Spinal cord (tissue), 10 donors: ENCODE measurements around the gene SLC47A1. TPM values are rescaled to one million over a fixed set of nuclear protein-coding genes. Genes with fewer than 3 reads are reported as not detected.
"Not testable (repeated sequence)": the region's sequence is repeated elsewhere in the genome, so short reads cannot be mapped to it uniquely, and the experiment has no call there.

Experiments
- DNase-seq, 6 donors: peaks; one replicate each; pipeline versions ENCODE4 v3.0.0 to v3.0.0-alpha.2; 2013 to 2015; ENCODE audit warnings: low spot score in 6 of 6, low read depth in 4 of 6
- H3K27ac ChIP-seq: one replicate; pipeline ENCODE4 v1.5.1; 2013; ENCODE audit warnings: low read depth, low read length, control low read depth
- H3K27me3 ChIP-seq: one replicate; pipeline ENCODE4 v1.6.1; 2013; ENCODE audit warnings: low read length; ENCODE audit not compliant: control insufficient read depth, insufficient read depth
- H3K36me3 ChIP-seq: one replicate; pipeline ENCODE4 v1.6.1; 2013; ENCODE audit warnings: low read length; ENCODE audit not compliant: control insufficient read depth, insufficient read depth
- H3K4me1 ChIP-seq: one replicate; pipeline ENCODE4 v1.6.1; 2013; ENCODE audit warnings: low read length; ENCODE audit not compliant: control insufficient read depth, insufficient read depth
- H3K4me3 ChIP-seq: one replicate; pipeline ENCODE4 v1.5.1; 2013; ENCODE audit warnings: low read depth, low read length, control low read depth
- H3K9me3 ChIP-seq: one replicate; pipeline ENCODE4 v1.6.1; 2013; ENCODE audit warnings: low read length; ENCODE audit not compliant: control insufficient read depth, insufficient read depth
- WGBS: methylation state at CpG from one replicate; pipeline ENCODE4 v1.1.5; 2013; ENCODE audit warnings: missing lambda C conversion rate; ENCODE audit not compliant: insufficient coverage; 5-methylcytosine and 5-hydroxymethylcytosine counted together
- polyA plus RNA-seq, 2 donors: library from polyadenylated mRNA; unstranded; fragments of 120-200 nt; gene quantifications; one replicate each; pipeline ENCODE4 v1.2.1, GENCODE V29; 2013; ENCODE audit not compliant: insufficient read length in 2 of 2
- total RNA-seq, 2 donors: library from RNA; depleted of rRNA in 1 of 2; stranded (reverse); fragments of 120-200 nt in 1 of 2; fragments of >200 nt in 1 of 2; gene quantifications; one replicate each; pipeline versions ENCODE4 v1.2.3 to v1.2.4, GENCODE V29; 2013 to 2014
- donor health status: healthy.

SLC47A1 gene
- total and polyA plus RNA-seq, 4 donors = 3.2 to 202 (median 44.7) TPM

DNA sequence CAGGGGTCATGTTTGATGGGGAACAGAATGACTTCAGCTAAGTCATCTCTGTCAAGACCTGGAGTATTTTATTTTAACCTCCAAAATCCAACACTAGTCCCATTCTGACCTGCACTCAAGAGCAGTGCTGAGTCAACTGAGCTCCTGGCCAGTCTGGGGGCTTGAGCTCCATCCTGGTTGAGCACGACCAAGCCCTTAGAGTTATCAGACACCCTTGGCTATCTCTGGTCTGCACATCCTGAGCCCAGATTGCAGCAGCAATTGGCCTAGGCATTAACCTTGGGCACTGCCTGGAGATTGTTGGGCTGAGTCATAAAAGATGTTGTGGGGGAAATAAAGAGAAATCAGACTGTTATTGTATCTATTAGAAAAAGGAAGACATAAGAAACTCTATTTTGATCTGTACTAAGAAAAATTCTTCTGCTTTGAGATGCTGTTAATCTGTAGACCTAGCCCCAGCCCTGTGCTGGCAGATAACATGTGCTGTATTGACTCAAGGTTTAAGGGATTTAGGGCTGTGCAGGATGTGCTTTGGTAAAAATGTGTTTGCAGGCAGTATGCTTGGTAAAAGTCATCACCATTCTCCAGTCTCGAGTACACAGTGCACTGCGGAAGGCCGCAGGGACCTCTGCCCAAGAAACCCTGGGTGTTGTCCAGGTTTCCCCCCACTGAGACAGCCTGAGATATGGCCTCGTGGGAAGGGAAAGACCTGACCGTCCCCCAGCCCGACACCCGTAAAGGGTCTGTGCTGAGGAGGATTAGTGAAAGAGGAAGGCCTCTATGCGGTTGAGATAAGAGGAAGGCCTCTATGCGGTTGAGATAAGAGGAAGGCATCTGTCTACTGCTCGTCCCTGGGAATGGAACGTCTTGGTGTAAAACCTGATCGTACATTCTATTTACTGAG is 14.0 kb upstream of the SLC47A1 start:
- not testable (repeated sequence) for H3K27me3 ChIP-seq, DNase-seq, H3K27ac ChIP-seq, H3K9me3 ChIP-seq, H3K4me3 ChIP-seq, H3K4me1 ChIP-seq, H3K36me3 ChIP-seq
- 71% methylated on average over 13 of the region's 13 CpGs for WGBS

DNA sequence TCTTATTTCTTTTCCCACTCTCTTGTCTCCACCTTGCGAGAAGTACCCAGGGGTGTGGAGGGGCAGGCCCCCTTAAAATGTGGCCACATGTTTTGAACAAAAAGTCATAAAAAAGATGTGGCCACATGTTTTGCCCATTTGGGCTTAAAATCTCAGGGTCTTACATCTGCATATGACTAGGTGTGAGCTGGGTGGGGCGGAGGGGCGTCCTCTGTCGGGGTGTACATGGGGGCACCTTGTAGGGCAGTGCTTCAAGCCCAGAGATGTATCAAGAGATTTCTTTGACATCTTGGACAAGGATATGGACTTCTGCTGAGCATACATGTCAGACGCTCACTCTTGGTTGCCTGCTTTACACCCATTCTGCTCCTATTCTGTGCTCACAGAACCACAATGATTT is 13.0 kb upstream of the SLC47A1 start:
- Histone ChIP-seq H3K27me3 (no peaks in the 10 kb centered on the region), H3K9me3 (no peaks in the 10 kb centered on the region), H3K36me3 (no peaks in the 10 kb centered on the region), H3K27ac (no peak overlapping the region), H3K4me3 (no peak overlapping the region), H3K4me1 (no peaks in the 10 kb centered on the region)
- 93% methylated on average over 5 of the region's 5 CpGs for WGBS
- DNase-seq = no peak

DNA sequence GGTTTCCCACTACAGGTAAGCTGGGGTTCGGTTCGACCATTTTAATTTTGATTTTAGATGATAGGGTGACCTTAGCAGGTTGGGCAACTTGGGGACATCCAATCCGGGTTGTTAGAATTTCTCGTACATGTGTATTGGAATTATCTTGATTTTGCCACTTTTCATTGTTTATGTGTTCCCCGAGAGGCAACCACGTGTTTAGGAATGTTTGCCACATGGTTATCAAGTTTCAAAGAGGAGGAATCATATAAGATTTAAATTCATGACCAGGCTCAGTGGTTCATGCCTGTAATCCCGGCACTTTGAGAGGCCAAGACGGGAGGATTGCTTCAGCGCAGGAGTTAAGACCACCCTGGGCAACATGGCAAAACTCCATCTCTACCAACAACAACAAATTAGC is 10.0 kb upstream of the SLC47A1 start:
- no peak overlapping the region for H3K4me3 ChIP-seq
- DNase-seq = no peak
- H3K9me3 ChIP-seq = no peaks in the 10 kb centered on the region
- no peaks in the 10 kb centered on the region for H3K4me1 ChIP-seq
- H3K27me3 ChIP-seq = no peaks in the 10 kb centered on the region
- no peak overlapping the region for H3K27ac ChIP-seq
- WGBS = 100% methylated on average over 3 of the region's 9 CpGs
- H3K36me3 ChIP-seq = no peaks in the 10 kb centered on the region

DNA sequence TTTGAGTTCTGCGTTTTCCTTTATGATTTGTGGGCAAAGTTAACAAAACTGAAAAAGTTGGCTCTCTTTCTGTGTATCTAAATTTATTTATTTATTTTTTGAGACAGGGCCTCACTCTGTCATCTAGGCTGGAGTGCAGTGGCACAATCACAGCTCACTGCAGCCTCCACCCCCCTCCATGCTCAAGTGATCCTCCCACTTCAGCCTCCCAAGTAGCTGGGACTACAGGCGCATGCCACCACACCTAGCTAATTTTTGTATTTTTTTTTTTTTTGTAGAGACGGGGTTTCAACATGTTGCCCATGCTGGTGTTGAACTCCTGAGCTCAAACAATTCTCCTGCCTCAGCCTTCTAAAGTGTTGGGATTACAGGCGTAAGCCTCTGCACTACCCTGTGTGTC is 6.7 kb upstream of the SLC47A1 start:
- not testable (repeated sequence) for H3K4me1 ChIP-seq, H3K36me3 ChIP-seq, H3K4me3 ChIP-seq, DNase-seq, H3K27me3 ChIP-seq, H3K9me3 ChIP-seq, H3K27ac ChIP-seq
- 100% methylated on average over 1 of the region's 4 CpGs for WGBS

DNA sequence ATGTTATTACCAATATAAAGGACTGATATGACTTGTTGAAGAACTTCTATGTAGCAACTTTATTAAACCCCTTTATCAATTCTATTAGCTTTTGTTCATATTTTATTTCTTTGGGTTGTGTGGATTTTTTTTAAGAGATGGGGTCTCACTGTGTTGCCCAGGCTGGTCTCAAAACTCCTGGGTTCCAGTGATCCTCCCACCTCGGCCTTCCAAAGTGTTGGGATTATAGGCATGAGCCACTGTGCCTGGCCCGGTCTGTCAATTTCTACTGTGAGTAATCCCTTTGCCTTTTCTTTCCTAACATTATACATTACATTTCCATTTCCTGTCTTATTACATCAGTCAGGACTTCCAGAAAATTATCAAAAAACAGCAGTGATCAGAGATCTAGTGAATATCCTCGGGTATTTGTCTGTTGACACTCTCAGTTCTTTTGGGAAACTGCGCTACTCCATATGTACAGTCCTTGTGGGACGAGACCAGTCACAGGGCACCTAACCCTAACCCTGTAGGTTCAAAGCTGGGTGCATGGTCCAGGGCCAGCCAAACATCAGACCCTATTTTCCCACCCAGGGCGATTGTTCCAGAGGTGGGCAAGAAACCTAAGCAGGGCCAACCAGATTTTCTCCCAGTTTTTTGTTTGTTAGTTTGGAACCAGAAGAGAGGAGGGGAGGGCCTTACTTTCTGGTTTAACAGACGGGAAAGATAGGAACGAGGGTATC is 1.7 kb upstream of the SLC47A1 start:
- 95% methylated on average over 7 of the region's 8 CpGs for WGBS
- Histone ChIP-seq H3K4me3 (no peak overlapping the region), H3K27ac (no peak overlapping the region), H3K36me3 (no peaks in the 10 kb centered on the region), H3K9me3 (no peaks in the 10 kb centered on the region), H3K27me3 (peaks cover 26% of the 10 kb centered on the region), H3K4me1 (peaks cover 15% of the 10 kb centered on the region)
- no peak for DNase-seq

DNA sequence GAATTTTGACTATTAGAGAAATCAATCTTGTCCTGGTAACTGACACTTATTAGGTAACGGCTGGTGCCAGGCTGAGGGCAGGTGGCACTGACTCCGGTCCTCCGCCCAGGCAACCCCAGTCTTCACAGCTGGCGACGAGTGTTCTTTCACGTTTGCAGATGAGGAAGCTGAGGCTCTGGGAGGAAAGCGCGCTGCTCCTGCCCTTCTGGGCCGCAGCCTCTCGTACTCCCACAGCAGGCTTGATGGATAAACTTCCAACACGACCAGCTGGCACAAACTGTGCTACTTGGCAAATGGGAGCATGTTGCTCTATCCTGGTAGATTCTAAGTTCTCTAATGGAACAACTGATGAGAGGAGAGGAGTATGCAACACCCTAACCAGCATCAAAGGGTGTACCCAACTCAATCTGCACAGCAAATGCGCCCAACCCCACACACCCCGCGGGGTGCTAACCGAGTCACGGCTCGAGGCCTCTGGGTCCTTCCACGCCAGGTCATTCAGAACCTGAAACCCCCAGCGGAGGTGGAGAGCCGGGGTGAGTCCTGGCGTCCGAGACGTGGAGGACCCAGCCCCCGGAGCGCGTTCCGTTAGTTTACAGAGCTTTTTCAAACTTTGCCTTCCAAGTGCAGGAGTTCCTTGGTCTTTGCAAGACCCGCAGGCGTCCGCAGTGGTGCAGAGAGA is 477 bp upstream of the SLC47A1 start:
- WGBS = 30% methylated on average over 29 of the region's 30 CpGs
- peak overlapping the region; percentile 36 for H3K4me3 ChIP-seq
- H3K9me3 ChIP-seq = no peaks in the 10 kb centered on the region
- H3K27me3 ChIP-seq = peaks cover 26% of the 10 kb centered on the region
- peaks cover 16% of the 10 kb centered on the region for H3K4me1 ChIP-seq
- no peak overlapping the region for H3K27ac ChIP-seq
- DNase-seq = no peak
- H3K36me3 ChIP-seq = no peaks in the 10 kb centered on the region

DNA sequence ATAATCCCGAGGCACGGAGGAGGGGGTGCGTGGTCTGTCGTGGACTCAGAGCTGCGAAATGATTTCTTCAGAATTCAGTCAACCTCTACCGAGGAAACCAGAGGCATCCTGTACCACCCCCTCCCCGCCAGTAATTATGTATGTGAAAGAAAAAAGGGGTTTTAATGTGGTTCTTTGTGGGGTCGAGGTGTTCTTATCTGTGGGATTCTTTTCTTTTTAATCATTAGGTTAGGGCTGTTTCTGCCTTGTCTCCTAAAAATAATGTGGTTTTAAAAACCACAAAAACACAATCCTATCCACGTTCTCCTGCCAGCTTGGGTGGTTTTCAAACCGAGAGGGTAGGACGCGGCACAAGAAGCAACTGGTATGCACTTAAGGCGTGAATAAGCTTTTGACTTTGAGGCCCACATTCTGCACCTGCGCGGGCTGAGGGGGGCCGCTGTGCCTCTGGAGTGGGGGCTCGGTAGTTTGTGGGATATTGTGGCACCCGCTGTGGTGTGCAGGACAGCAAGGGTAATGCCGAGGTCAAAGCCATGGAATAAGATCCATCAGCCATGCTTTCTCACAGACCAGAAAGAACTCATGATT is 1.0 kb downstream of the SLC47A1 start:
- Histone ChIP-seq H3K9me3 (no peaks in the 10 kb centered on the region), H3K27ac (no peak overlapping the region), H3K4me1 (peaks cover 29% of the 10 kb centered on the region), H3K36me3 (no peaks in the 10 kb centered on the region), H3K4me3 (peak overlapping the region; percentile 52), H3K27me3 (peaks cover 26% of the 10 kb centered on the region)
- no peak for DNase-seq
- WGBS = 86% methylated on average over 10 of the region's 19 CpGs

DNA sequence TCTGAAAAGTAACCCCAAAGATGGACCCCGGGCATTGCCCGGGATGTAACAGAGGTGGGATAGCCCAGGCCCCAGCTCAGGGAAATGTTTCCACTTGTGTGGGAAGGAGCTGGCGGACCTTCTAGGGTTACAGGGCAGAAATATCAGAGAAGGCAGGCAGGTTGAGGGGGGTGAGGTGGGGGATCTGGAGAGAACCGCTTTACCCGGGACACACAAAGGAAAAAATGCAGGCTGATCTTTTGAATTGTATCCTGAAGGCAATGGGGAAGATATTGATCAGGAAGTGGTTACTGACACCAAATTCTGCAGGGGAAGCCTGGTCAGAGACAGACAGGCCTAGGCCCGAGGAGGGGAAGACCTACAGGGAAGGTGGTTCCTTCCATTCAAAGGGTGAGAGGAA is 3.5 kb downstream of the SLC47A1 start:
- no peaks in the 10 kb centered on the region for H3K9me3 ChIP-seq
- H3K4me3 ChIP-seq = no peak overlapping the region
- WGBS = 93% methylated on average over 6 of the region's 6 CpGs
- H3K27ac ChIP-seq = no peak overlapping the region
- peaks cover 34% of the 10 kb centered on the region for H3K4me1 ChIP-seq
- peaks cover 23% of the 10 kb centered on the region for H3K27me3 ChIP-seq
- no peaks in the 10 kb centered on the region for H3K36me3 ChIP-seq
- no peak for DNase-seq
